NCI-H1694 treated with DMSO at 0.1 percent for 48 hours (cell line): Measurements from ENCODE around the gene TMEM8B.

Experiments
- DNase-seq: peaks from one replicate; lab custom pipeline; 2025; lab: John Stamatoyannopoulos, UW

The TMEM8B gene

GRCh38 chr9:35829084-35829763 lies at the start of gene TMEM8B:
TSS of gene TMEM8B (plus strand) at chr9:35829228. CDS start at chr9:35829448, 220 bp downstream.
- peak; percentile 88 for DNase-seq

- DNase-seq = no peak
Measured at GRCh38 chr9:35781066-35781465, 48.0 kb upstream of the TMEM8B start.

GRCh38 chr9:35783418-35783817 lies 45.6 kb upstream of the TMEM8B start:
- DNase-seq = no peak

GRCh38 chr9:35789541-35789940 lies 39.5 kb upstream of the TMEM8B start:
- DNase-seq = no peak

- DNase-seq = no peak
Measured at GRCh38 chr9:35790025-35790384, 39.0 kb upstream of the TMEM8B start.

- peak; percentile 87 for DNase-seq
Measured at GRCh38 chr9:35790385-35791296, 38.4 kb upstream of the TMEM8B start.

- no peak for DNase-seq
Measured at GRCh38 chr9:35791297-35791921, 37.6 kb upstream of the TMEM8B start, which contains the start of gene NPR2. TSS of gene NPR2 (plus strand) at chr9:35791591. CDS start at chr9:35792409, 818 bp downstream.

- no peak for DNase-seq
Measured at GRCh38 chr9:35792024-35792813, 36.8 kb upstream of the TMEM8B start.

GRCh38 chr9:35792826-35793225 lies 36.2 kb upstream of the TMEM8B start:
- DNase-seq = no peak

- no peak for DNase-seq
Measured at GRCh38 chr9:35793461-35793860, 35.6 kb upstream of the TMEM8B start.

- no peak for DNase-seq
Measured at GRCh38 chr9:35795695-35796094, 33.3 kb upstream of the TMEM8B start.

- DNase-seq = no peak
Measured at GRCh38 chr9:35797311-35798109, 31.5 kb upstream of the TMEM8B start.

- no peak for DNase-seq
Measured at GRCh38 chr9:35798658-35799374, 30.2 kb upstream of the TMEM8B start.

GRCh38 chr9:35800530-35800929 lies 28.5 kb upstream of the TMEM8B start:
- DNase-seq = no peak

GRCh38 chr9:35801328-35802128 lies 27.5 kb upstream of the TMEM8B start:
- no peak for DNase-seq

- DNase-seq = no peak
Measured at GRCh38 chr9:35806101-35806500, 22.9 kb upstream of the TMEM8B start.

GRCh38 chr9:35808433-35808832 lies 20.6 kb upstream of the TMEM8B start:
- DNase-seq = no peak

GRCh38 chr9:35810122-35810521 lies 18.9 kb upstream of the TMEM8B start:
- no peak for DNase-seq

- no peak for DNase-seq
Measured at GRCh38 chr9:35811381-35812024, 17.5 kb upstream of the TMEM8B start.
